SU-DHL-6 (cell line): Measurements from ENCODE around the gene TNFAIP1.
A peak's percentile ranks its signal among the peaks of the same experiment; 100 is the strongest.

Experiments used
- H2AFZ ChIP-seq: fragments of 200-600 bp; sonication (generic); 2 replicates; pipeline ENCODE4 v1.6.1; 2014; ENCODE audit warnings: low read depth, mild to moderate bottlenecking, moderate library complexity, mixed read lengths, antibody characterized with exemption, low read length; ENCODE audit not compliant: severe bottlenecking
- H3F3A ChIP-seq: fragments of 200-600 bp; shearing (Covaris generic); 2 replicates; pipeline ENCODE4 v1.6.0; 2016; ENCODE audit warnings: antibody characterized with exemption, mild to moderate bottlenecking; ENCODE audit not compliant: insufficient read depth
- H3K27ac ChIP-seq: fragments of 200-600 bp; sonication (generic); 2 replicates; pipeline ENCODE4 v1.5.1; 2016; ENCODE audit warnings: low read depth, mild to moderate bottlenecking, low read length, moderate library complexity, mixed read lengths
- H3K27me3 ChIP-seq: fragments of 200-600 bp; sonication (generic), shearing (Covaris generic); 2 replicates; pipeline ENCODE4 v1.6.0; 2014; ENCODE audit warnings: mild to moderate bottlenecking, low read length
- H3K36me3 ChIP-seq: fragments of 200-600 bp; sonication (generic); 2 replicates; pipeline ENCODE4 v1.6.1; 2014; ENCODE audit warnings: mild to moderate bottlenecking, low read length, mixed read lengths
- H3K4me2 ChIP-seq: fragments of 300-600, 200-600 bp; shearing (Covaris generic), sonication (generic); 2 replicates; pipeline ENCODE4 v1.6.0; 2014; ENCODE audit warnings: low read length, low read depth, mild to moderate bottlenecking; ENCODE audit not compliant: poor library complexity, severe bottlenecking
- H3K4me3 ChIP-seq: fragments of 200-600 bp; sonication (generic); 2 replicates; pipeline ENCODE4 v1.5.1; 2014; ENCODE audit warnings: antibody characterized with exemption, low read length, mild to moderate bottlenecking, mixed read lengths; ENCODE audit not compliant: insufficient read depth, poor library complexity, severe bottlenecking
- H3K79me2 ChIP-seq: fragments of 200-600 bp; sonication (generic); 2 replicates; pipeline ENCODE4 v1.6.1; 2014; ENCODE audit warnings: mild to moderate bottlenecking, low read length, moderate library complexity; ENCODE audit not compliant: insufficient read depth
- H3K9ac ChIP-seq: fragments of 200-600 bp; sonication (generic); 2 replicates; pipeline ENCODE4 v1.7.0; 2014; ENCODE audit warnings: mild to moderate bottlenecking, low read length
- H3K9me2 ChIP-seq: fragments of 200-600 bp; sonication (generic); replicated peaks from 2 replicates; pipeline ENCODE4 v1.6.1; 2014; ENCODE audit warnings: low read length; ENCODE audit not compliant: insufficient read depth
- H3K9me3 ChIP-seq: fragments of 200-600 bp; sonication (generic); 2 replicates; pipeline ENCODE4 v1.6.1; 2014; ENCODE audit warnings: low read length, mixed read lengths; ENCODE audit not compliant: insufficient read depth
- H4K20me1 ChIP-seq: fragments of 200-600 bp; sonication (generic); 2 replicates; pipeline ENCODE4 v1.6.1; 2014; ENCODE audit warnings: low read depth, mild to moderate bottlenecking, antibody characterized with exemption, low read length, moderate library complexity, mixed read lengths
- EZH2phosphoT487 ChIP-seq: fragments of 200-600 bp; sonication (generic), shearing (Covaris generic); conservative IDR thresholded peaks from 2 replicates; pipeline ENCODE4 v1.6.1; 2018; ENCODE audit warnings: mild to moderate bottlenecking, antibody characterized with exemption, low read length, moderate library complexity, mixed read lengths
- TF ChIP-seq, protein P1 (sequence below): fragments of 200-600 bp; sonication (generic); IDR thresholded peaks from one replicate; pipeline ENCODE4 v1.5.1; 2017; ENCODE audit warnings: antibody characterized with exemption, mild to moderate bottlenecking, low read length, moderate library complexity; ENCODE audit not compliant: insufficient read depth, poor library complexity, severe bottlenecking

TNFAIP1 gene

DNA sequence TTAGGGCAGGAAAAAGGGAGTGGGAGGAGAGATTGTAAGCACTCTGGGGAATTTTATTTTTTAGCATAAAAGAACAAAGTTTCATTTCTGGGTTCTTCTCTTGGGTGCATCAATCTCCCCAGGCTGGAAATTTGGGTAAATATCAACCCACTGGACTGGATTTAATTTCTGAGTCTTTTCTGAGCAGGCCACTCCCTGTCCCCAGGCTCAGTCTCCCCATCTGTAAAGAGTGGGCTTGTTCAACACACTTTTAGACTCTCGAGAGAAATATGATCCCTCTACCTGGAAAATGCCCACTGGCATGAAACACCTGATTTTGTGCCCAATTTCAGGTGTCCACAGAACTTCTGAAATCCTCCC lies 35.2 kb downstream of the TNFAIP1 start:
- Histone ChIP-seq H3K79me2 (no peaks in the 10 kb centered on the region), H3K9ac (peak overlapping the region; percentile 67; the same call in 1 of the 2 replicates), H2AFZ (peak overlapping the region; percentile 99)

GRCh38 chr17:28371245-28372202 lies 36.0 kb downstream of the TNFAIP1 start, which contains the start of gene SARM1:
Gene SARM1 (plus strand): TSS chr17:28371694. CDS start chr17:28372033, 339 bp downstream.
- Histone ChIP-seq H4K20me1 (no peaks in the 10 kb centered on the region), H3K4me2 (peak within 1 kb of the TSS; percentile 100), H3K36me3 (no peaks in the 10 kb centered on the region), H3K27ac (peak within 1 kb of the TSS; percentile 27), H3F3A (peaks cover 14% of the 10 kb centered on the region), H3K9me2 (no peaks in the 10 kb centered on the region), H3K27me3 (no peaks in the 10 kb centered on the region), H2AFZ (peak within 1 kb of the TSS; percentile 99), H3K9ac (peak within 1 kb of the TSS; percentile 67), H3K79me2 (no peaks in the 10 kb centered on the region), H3K4me3 (peak within 1 kb of the TSS; percentile 72), H3K9me3 (no peaks in the 10 kb centered on the region)
- TF ChIP-seq, protein P1, sequence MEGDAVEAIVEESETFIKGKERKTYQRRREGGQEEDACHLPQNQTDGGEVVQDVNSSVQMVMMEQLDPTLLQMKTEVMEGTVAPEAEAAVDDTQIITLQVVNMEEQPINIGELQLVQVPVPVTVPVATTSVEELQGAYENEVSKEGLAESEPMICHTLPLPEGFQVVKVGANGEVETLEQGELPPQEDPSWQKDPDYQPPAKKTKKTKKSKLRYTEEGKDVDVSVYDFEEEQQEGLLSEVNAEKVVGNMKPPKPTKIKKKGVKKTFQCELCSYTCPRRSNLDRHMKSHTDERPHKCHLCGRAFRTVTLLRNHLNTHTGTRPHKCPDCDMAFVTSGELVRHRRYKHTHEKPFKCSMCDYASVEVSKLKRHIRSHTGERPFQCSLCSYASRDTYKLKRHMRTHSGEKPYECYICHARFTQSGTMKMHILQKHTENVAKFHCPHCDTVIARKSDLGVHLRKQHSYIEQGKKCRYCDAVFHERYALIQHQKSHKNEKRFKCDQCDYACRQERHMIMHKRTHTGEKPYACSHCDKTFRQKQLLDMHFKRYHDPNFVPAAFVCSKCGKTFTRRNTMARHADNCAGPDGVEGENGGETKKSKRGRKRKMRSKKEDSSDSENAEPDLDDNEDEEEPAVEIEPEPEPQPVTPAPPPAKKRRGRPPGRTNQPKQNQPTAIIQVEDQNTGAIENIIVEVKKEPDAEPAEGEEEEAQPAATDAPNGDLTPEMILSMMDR = no peak
- TF ChIP-seq EZH2phosphoT487 = no peak

More for the DNA sequence above, 35.2 kb downstream of the TNFAIP1 start:
- H3K9me3 ChIP-seq = no peaks in the 10 kb centered on the region
- H3K27ac ChIP-seq = peak overlapping the region; percentile 27
- H4K20me1 ChIP-seq = no peaks in the 10 kb centered on the region
- peaks cover 14% of the 10 kb centered on the region for H3F3A ChIP-seq
- peak overlapping the region; percentile 72 for H3K4me3 ChIP-seq
- H3K27me3 ChIP-seq = no peaks in the 10 kb centered on the region
- H3K4me2 ChIP-seq = peak overlapping the region; percentile 100
- TF ChIP-seq, protein P1 = no peak
- TF ChIP-seq EZH2phosphoT487 = no peak
- H3K36me3 ChIP-seq = no peaks in the 10 kb centered on the region
- H3K9me2 ChIP-seq = no peaks in the 10 kb centered on the region

DNA sequence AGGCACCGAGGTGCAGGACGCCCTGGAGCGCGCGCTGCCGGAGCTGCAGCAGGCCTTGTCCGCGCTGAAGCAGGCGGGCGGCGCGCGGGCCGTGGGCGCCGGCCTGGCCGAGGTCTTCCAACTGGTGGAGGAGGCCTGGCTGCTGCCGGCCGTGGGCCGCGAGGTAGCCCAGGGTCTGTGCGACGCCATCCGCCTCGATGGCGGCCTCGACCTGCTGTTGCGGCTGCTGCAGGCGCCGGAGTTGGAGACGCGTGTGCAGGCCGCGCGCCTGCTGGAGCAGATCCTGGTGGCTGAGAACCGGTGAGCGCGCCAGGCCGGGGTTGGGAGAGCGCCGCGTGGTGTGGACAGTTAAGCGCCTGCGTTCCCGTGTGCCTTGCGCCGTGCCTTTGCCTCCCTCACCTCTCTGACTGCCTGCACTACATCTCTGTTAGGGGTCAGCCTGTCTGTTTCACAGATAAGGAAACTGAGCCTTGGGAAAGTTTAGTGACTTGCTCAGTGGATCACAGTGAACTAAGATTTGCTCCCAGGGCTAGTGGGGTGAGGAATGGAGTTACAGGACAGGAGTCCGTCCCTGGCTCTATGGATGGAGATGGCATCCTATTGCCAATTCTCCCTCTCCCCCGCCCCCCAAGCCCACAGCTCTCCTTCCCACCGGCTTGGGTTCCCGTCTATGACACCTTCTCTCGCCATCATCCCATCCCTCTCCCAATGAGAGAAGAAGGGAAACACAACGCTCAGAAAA lies 36.8 kb downstream of the TNFAIP1 start:
- Histone ChIP-seq H3K27ac (no peak overlapping the region), H3K4me2 (peak overlapping the region; percentile 100), H4K20me1 (no peaks in the 10 kb centered on the region), H3K9me3 (no peaks in the 10 kb centered on the region), H3K36me3 (no peaks in the 10 kb centered on the region), H2AFZ (peak overlapping the region; percentile 99), H3F3A (peaks cover 14% of the 10 kb centered on the region), H3K9me2 (no peaks in the 10 kb centered on the region), H3K4me3 (peak overlapping the region; percentile 72), H3K79me2 (no peaks in the 10 kb centered on the region), H3K27me3 (no peaks in the 10 kb centered on the region), H3K9ac (peak overlapping the region; percentile 67)
- TF ChIP-seq EZH2phosphoT487 = no peak
- TF ChIP-seq, protein P1 = no peak
